OCI-LY7 (cell line): Measurements from ENCODE around the gene ETV7.

ENCODE experiments used
- CTCF ChIP-seq: fragments of 200-600 bp; sonication (generic); conservative IDR thresholded peaks from 2 replicates; pipeline ENCODE4 v1.5.1; 2014; ENCODE audit warnings: mild to moderate bottlenecking, antibody characterized with exemption, low read length, moderate library complexity, mixed read lengths
- EZH2phosphoT487 ChIP-seq: fragments of 200-600 bp; sonication (generic); IDR thresholded peaks from 2 replicates; pipeline ENCODE4 v1.6.1; 2018; ENCODE audit warnings: low read depth, borderline replicate concordance, mild to moderate bottlenecking, mixed run types, antibody characterized with exemption, low read length, moderate library complexity, mixed read lengths

- TF ChIP-seq CTCF = no peak
- TF ChIP-seq EZH2phosphoT487 = no peak
These were observed 16.3 kb downstream of the ETV7 start for GRCh38 chr6:36371211-36371610.
